B cell (primary cell): ENCODE results near the gene TLL2. TPM values are rescaled to one million over a fixed set of nuclear protein-coding genes. Genes with fewer than 3 reads are reported as not detected.

Experiments used
- ATAC-seq: fragments of 200-7000 bp; cut with Tn5 transposase; one replicate; pipeline ENCODE4 v1.10.0; 2021; ENCODE audit warnings: low read depth, mild to moderate bottlenecking, moderate number of reproducible peaks, moderate library complexity
- CTCF ChIA-PET: fragments of 350-600 bp; sonication (Branson Sonifier 250); formaldehyde crosslinking; loops from one replicate; lab custom pipeline; 2021; ENCODE audit warnings: antibody characterized with exemption, inconsistent platforms; lab: Charles Lee
- POLR2A ChIA-PET: fragments of 350-600 bp; sonication (Branson Sonifier 250); formaldehyde crosslinking; loops from one replicate; lab custom pipeline; 2021; ENCODE audit warnings: antibody characterized with exemption; lab: Charles Lee
- DNase-seq: peaks from one replicate; pipeline ENCODE4 v3.0.0; 2013
- H2AFZ ChIP-seq: 2 replicates; pipeline ENCODE4 v1.6.1; 2012; ENCODE audit warnings: mild to moderate bottlenecking, low read depth, low read length; ENCODE audit not compliant: insufficient read depth, poor library complexity, severe bottlenecking
- H3K27ac ChIP-seq, 2 donors: 1 replicate in 1 of 2; 2 replicates in 1 of 2; pipeline ENCODE4 v1.5.1; 2012 to 2013; ENCODE audit warnings: low read length in 2 of 2, mild to moderate bottlenecking in 2 of 2, moderate library complexity in 1 of 2
- H3K27me3 ChIP-seq, 4 experiments: fragments of 200-600 bp in 1 of 4; sonication (generic) in 1 of 4; replicated peaks in 1 of 4; 1 replicate in 2 of 4; 2 replicates in 2 of 4; pipeline versions ENCODE4 v1.6.1 to v1.7.0; 2013 to 2016; ENCODE audit warnings: low read length in 3 of 4, mild to moderate bottlenecking in 2 of 4, mixed read lengths in 1 of 4, moderate library complexity in 1 of 4; ENCODE audit not compliant: insufficient read depth in 4 of 4, control insufficient read depth in 3 of 4; ENCODE audit errors: control extremely low read depth in 1 of 4
- H3K36me3 ChIP-seq, 2 experiments: replicated peaks in 1 of 2; 1 replicate in 1 of 2; 2 replicates in 1 of 2; pipeline versions ENCODE4 v1.6.1 to v1.7.1; 2013; ENCODE audit warnings: low read length in 1 of 2; ENCODE audit not compliant: insufficient read depth in 2 of 2, control insufficient read depth in 1 of 2; ENCODE audit errors: control extremely low read depth in 1 of 2, extremely low read depth in 1 of 2
- H3K4me1 ChIP-seq, 2 donors: fragments of 200-600 bp in 1 of 2; sonication (generic) in 1 of 2; 1 replicate in 1 of 2; 2 replicates in 1 of 2; pipeline versions ENCODE4 v1.5.1 to v1.6.1; 2013 to 2017; ENCODE audit warnings: low read length in 2 of 2; ENCODE audit not compliant: control insufficient read depth in 2 of 2, insufficient read depth in 2 of 2
- H3K4me2 ChIP-seq: replicated peaks from 2 replicates; pipeline ENCODE3; 2012; ENCODE audit warnings: mild to moderate bottlenecking, low read depth, low read length; ENCODE audit not compliant: poor library complexity, severe bottlenecking
- H3K4me3 ChIP-seq, 5 experiments: fragments of 200-600 bp in 1 of 5; sonication (generic) in 1 of 5; 1 replicate in 3 of 5; 2 replicates in 2 of 5; pipeline versions ENCODE4 v1.5.1 to v1.7.0; 2011 to 2016; ENCODE audit warnings: low read length in 4 of 5, mild to moderate bottlenecking in 4 of 5, low read depth in 2 of 5, control low read depth in 1 of 5, moderate library complexity in 1 of 5; ENCODE audit not compliant: insufficient read depth in 1 of 5; ENCODE audit errors: control extremely low read depth in 1 of 5, extremely low read depth in 1 of 5
- H3K79me2 ChIP-seq: fragments of 200-600 bp; sonication (generic); one replicate; pipeline ENCODE4 v1.6.0; 2016; ENCODE audit warnings: low read length; ENCODE audit not compliant: control insufficient read depth, insufficient read depth
- H3K9ac ChIP-seq: fragments of 200-600 bp; sonication (generic); 2 replicates; pipeline ENCODE4 v1.6.1; 2017; ENCODE audit warnings: mild to moderate bottlenecking, low read length, moderate library complexity
- H3K9me3 ChIP-seq, 3 donors: one replicate each; pipeline versions ENCODE4 v1.6.1 to v1.7.1; 2013; ENCODE audit warnings: low read length in 2 of 3; ENCODE audit not compliant: control insufficient read depth in 2 of 3, insufficient read depth in 1 of 3; ENCODE audit errors: control extremely low read depth in 1 of 3
- H4K20me1 ChIP-seq: 2 replicates; pipeline ENCODE4 v1.6.0; 2012; ENCODE audit warnings: mild to moderate bottlenecking, low read length; ENCODE audit not compliant: insufficient read depth, control insufficient read depth, poor library complexity, severe bottlenecking
- H3K27ac Mint-ChIP-seq: one replicate; pipeline ENCODE4 v1.8.0; 2021; ENCODE audit warnings: mixed read lengths
- H3K27me3 Mint-ChIP-seq: one replicate; pipeline ENCODE4 v1.8.0; 2021; ENCODE audit warnings: mixed read lengths
- H3K4me1 Mint-ChIP-seq: one replicate; pipeline ENCODE4 v1.8.0; 2021; ENCODE audit warnings: mixed read lengths
- H3K4me3 Mint-ChIP-seq: one replicate; pipeline ENCODE4 v1.8.0; 2021; ENCODE audit warnings: mixed read lengths
- H3K9me3 Mint-ChIP-seq: one replicate; pipeline ENCODE4 v1.8.0; 2022; ENCODE audit warnings: mixed read lengths; ENCODE audit not compliant: insufficient read depth
- EZH2 ChIP-seq: IDR thresholded peaks from 2 replicates; pipeline ENCODE4 v1.6.1; 2012; ENCODE audit warnings: borderline replicate concordance, low read depth, mild to moderate bottlenecking, moderate library complexity, low read length; ENCODE audit not compliant: insufficient read depth, poor library complexity, severe bottlenecking
- WGBS: methylation state at CpG from one replicate; pipeline ENCODE4 v1.1.5; 2013; ENCODE audit warnings: missing lambda C conversion rate; ENCODE audit not compliant: insufficient coverage; 5-methylcytosine and 5-hydroxymethylcytosine counted together
- intact Hi-C: fragments of 100-400 bp; cut with micrococcal nuclease; formaldehyde crosslinking; loops from one replicate; pipeline ENCODE4 v1.10.0; 2022
- polyA plus RNA-seq: library from polyadenylated mRNA; depleted of rRNA; stranded (reverse); fragments of >200 nt; gene quantifications from 2 replicates; pipeline ENCODE4 v1.2.3, GENCODE V29; 2012
- total RNA-seq, 2 donors: library from RNA; stranded (reverse); fragments of 120-200 nt in 1 of 2; gene quantifications; 1 replicate in 1 of 2; 2 replicates in 1 of 2; pipeline versions ENCODE4 v1.2.3 to v1.2.4, GENCODE V29; 2013 to 2022
- TF ChIP-seq, protein P1 (sequence below): fragments of 200-600 bp; IDR thresholded peaks from one replicate; pipeline ENCODE4 v1.8.0; 2022; ENCODE audit warnings: antibody characterized with exemption, mild to moderate bottlenecking

TLL2 gene
- total and polyA plus RNA-seq, 2 donors (not counting 1 experiment from before 2014, with no cell fraction given) = 0.13 to 0.47 TPM

DNA sequence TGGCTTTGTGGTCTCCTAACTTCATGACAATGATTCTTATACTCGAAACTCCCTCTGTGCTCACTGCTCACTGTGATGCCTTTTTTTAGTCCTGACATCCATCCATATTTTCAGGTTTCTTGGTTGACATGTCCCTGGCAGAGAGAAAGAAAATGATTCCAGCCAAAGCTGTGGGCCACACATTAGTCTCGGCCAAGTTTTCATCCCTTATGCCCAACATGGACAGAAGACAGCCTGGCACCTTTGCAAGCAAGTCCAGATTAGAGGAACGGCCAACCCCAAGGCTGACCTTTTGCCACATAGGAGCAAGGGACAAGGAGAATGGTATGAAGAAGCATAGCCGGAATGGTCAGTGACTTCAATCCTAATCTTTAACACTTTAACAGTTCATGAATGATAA, 146.3 kb downstream of the TLL2 start:
- no peak overlapping the region for H3K27ac ChIP-seq
- ATAC-seq = no peak
- peaks cover 2% of the 10 kb centered on the region for H3K4me1 Mint-ChIP-seq
- H3K4me3 Mint-ChIP-seq = no peak overlapping the region
- POLR2A ChIA-PET = no interaction called here
- intact Hi-C loops = no loop called here
- H2AFZ ChIP-seq = no peak overlapping the region
- peaks cover 2% of the 10 kb centered on the region for H3K27me3 Mint-ChIP-seq
- no peak overlapping the region for H3K4me2 ChIP-seq
- no peaks in the 10 kb centered on the region for H3K79me2 ChIP-seq
- no peak overlapping the region for H3K4me3 ChIP-seq
- H3K27me3 ChIP-seq = peaks cover 0 to 2% (median 0%) of the 10 kb centered on the region in 4 experiments
- no peak for DNase-seq
- H4K20me1 ChIP-seq = no peaks in the 10 kb centered on the region
- peaks cover 0 to 3% of the 10 kb centered on the region in 2 donors for H3K4me1 ChIP-seq
- H3K9me3 Mint-ChIP-seq = no peaks in the 10 kb centered on the region
- H3K36me3 ChIP-seq = no peaks in the 10 kb centered on the region
- WGBS = 100% methylated on average over 1 of the region's 4 CpGs
- no peak overlapping the region for H3K9ac ChIP-seq
- TF ChIP-seq EZH2 = no peak
- TF ChIP-seq, protein P1, sequence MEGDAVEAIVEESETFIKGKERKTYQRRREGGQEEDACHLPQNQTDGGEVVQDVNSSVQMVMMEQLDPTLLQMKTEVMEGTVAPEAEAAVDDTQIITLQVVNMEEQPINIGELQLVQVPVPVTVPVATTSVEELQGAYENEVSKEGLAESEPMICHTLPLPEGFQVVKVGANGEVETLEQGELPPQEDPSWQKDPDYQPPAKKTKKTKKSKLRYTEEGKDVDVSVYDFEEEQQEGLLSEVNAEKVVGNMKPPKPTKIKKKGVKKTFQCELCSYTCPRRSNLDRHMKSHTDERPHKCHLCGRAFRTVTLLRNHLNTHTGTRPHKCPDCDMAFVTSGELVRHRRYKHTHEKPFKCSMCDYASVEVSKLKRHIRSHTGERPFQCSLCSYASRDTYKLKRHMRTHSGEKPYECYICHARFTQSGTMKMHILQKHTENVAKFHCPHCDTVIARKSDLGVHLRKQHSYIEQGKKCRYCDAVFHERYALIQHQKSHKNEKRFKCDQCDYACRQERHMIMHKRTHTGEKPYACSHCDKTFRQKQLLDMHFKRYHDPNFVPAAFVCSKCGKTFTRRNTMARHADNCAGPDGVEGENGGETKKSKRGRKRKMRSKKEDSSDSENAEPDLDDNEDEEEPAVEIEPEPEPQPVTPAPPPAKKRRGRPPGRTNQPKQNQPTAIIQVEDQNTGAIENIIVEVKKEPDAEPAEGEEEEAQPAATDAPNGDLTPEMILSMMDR = no peak
- no peaks in the 10 kb centered on the region for H3K9me3 ChIP-seq
- H3K27ac Mint-ChIP-seq = no peak overlapping the region
- CTCF ChIA-PET = interaction anchor here (0.7 to 1.3 kb wide), 2 partner anchors 18 to 29 kb away, joined by 3 read pairs; no protein-coding TSS in a partner anchor

DNA sequence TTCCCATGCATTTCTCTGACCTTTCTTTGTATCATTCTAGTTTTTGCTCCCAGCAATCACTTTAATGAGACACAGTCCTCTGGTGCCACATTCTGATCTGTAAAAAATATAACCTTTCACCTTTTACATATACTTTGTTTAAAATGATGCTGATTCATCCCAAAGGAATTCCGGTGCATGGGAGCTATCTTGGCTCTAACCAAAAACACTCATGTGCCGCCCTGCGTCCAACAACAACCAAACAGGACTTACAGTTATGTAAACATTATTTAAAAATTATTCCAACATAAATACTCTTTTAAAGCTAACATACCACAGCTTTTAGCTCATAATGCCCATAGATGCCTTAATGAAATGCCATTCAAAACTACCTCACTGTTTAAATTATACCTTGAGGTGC, 147.2 kb downstream of the TLL2 start:
- Histone ChIP-seq H3K9me3 (no peaks in the 10 kb centered on the region), H3K36me3 (no peaks in the 10 kb centered on the region), H2AFZ (no peak overlapping the region), H3K9ac (no peak overlapping the region), H3K27me3 (peaks cover 0 to 2% (median 0%) of the 10 kb centered on the region in 4 experiments), H3K4me2 (no peak overlapping the region), H3K27ac (no peak overlapping the region), H3K79me2 (no peaks in the 10 kb centered on the region), H3K4me3 (no peak overlapping the region), H3K4me1 (peaks cover 0 to 3% of the 10 kb centered on the region in 2 donors), H4K20me1 (no peaks in the 10 kb centered on the region)
- ChIA-PET POLR2A (no interaction called here), CTCF (interaction anchor here (0.6 to 3.1 kb wide), 5 partner anchors 8 to 1359 kb away, joined by 3 to 19 read pairs (median 4); no protein-coding TSS in a partner anchor)
- 100% methylated on average over 1 of the region's 3 CpGs for WGBS
- TF ChIP-seq EZH2 = no peak
- TF ChIP-seq, protein P1 = no peak
- DNase-seq (no peak), ATAC-seq (no peak)
- intact Hi-C loops = no loop called here
- no peaks in the 10 kb centered on the region for H3K27me3 Mint-ChIP-seq
- H3K4me3 Mint-ChIP-seq = no peak overlapping the region
- no peaks in the 10 kb centered on the region for H3K9me3 Mint-ChIP-seq
- peaks cover 2% of the 10 kb centered on the region for H3K4me1 Mint-ChIP-seq
- no peak overlapping the region for H3K27ac Mint-ChIP-seq
